ENCODE results near the gene IKZF4.

The IKZF4 gene

DNA sequence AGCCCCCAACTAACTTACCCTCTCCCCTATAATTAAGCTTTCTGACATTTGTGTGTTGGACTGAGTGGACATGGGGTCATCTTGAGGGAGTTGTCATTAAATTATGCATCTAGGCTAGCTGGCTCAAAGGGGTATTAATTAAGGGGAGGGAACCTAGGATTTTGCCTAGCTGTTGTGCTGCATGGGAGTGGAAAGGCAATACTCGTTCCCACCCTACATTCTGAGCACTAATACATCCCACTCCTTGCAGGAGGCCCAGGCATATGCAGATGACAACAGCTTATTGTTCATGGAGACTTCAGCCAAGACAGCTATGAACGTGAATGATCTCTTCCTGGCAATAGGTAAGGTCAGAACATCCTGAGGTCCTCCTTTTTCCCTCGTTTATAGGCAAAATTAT, 29.7 kb upstream of the IKZF4 start:
- Histone ChIP-seq H3K27me3 (ENCODE audit: control insufficient read depth, low read length) (no peaks in the 10 kb centered on the region), H3K9me3 (ENCODE audit: control insufficient read depth, insufficient read depth, low read length) (no peaks in the 10 kb centered on the region), H3K4me2 (ENCODE audit: low read length) (no peak overlapping the region), H3F3A (ENCODE audit: control insufficient read depth, insufficient read depth) (peaks cover 7% of the 10 kb centered on the region), H3K4me1 (ENCODE audit: control insufficient read depth, low read length) (0 out of 2 replicates have a peak, but pooled peaks cover 2% of the 10 kb centered on the region), H3K36me3 (ENCODE audit: control insufficient read depth, low read length) (peaks cover 40% of the 10 kb centered on the region), H3K79me2 (ENCODE audit: control insufficient read depth, low read length) (no peaks in the 10 kb centered on the region), H3K27ac (ENCODE audit: low read depth, low read length) (no peak overlapping the region), H3K9me2 (replicated peaks; ENCODE audit: control insufficient read depth, low read length) (no peaks in the 10 kb centered on the region), H3K4me3 (ENCODE audit: low read length) (no peak overlapping the region), H4K20me1 (ENCODE audit: control insufficient read depth, insufficient read depth, low read depth, low read length) (no peaks in the 10 kb centered on the region)
- no peak for TF ChIP-seq EZH2phosphoT487 (IDR thresholded peaks at IDR 0.05; ENCODE audit: borderline replicate concordance, low read length)
- TF ChIP-seq, protein P1, sequence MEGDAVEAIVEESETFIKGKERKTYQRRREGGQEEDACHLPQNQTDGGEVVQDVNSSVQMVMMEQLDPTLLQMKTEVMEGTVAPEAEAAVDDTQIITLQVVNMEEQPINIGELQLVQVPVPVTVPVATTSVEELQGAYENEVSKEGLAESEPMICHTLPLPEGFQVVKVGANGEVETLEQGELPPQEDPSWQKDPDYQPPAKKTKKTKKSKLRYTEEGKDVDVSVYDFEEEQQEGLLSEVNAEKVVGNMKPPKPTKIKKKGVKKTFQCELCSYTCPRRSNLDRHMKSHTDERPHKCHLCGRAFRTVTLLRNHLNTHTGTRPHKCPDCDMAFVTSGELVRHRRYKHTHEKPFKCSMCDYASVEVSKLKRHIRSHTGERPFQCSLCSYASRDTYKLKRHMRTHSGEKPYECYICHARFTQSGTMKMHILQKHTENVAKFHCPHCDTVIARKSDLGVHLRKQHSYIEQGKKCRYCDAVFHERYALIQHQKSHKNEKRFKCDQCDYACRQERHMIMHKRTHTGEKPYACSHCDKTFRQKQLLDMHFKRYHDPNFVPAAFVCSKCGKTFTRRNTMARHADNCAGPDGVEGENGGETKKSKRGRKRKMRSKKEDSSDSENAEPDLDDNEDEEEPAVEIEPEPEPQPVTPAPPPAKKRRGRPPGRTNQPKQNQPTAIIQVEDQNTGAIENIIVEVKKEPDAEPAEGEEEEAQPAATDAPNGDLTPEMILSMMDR (IDR thresholded peaks at IDR 0.05; ENCODE audit: low read depth, low read length, poor library complexity, severe bottlenecking): no peak

DNA sequence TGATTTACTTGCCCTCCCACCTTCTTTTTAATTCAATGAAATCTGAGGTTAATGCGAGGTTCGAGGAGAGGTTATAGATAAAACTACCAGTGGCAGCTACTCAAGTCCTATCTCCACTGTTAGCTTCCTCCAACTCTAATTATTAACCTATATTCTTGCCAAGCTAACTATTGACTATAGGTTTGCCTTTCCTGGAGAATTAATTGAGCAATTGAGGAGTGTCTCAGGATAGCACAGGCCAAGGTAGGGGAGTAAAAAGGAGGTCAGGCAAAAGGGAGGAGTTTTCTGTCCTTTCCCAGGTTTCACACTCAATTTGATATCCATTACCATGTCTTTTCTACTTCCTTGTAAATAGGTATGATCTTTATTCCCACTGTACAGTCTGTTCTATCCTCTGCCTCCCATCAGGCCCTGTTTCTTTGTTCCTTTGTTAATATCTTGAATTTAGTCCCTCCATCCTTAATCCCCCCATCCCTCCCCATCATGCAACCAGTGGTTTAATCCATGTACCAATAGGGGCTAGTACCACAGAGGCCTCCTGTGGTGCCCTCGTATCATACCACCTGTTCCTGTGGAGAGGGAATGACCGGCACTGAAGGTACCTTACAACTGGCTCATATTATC, 27.5 kb upstream of the IKZF4 start:
- H3K36me3 ChIP-seq (ENCODE audit: control insufficient read depth, low read length): peaks cover 40% of the 10 kb centered on the region
- no peak overlapping the region for H3K4me2 ChIP-seq (ENCODE audit: low read length)
- H3K4me3 ChIP-seq (ENCODE audit: low read length): no peak overlapping the region
- TF ChIP-seq, protein P1 (IDR thresholded peaks at IDR 0.05; ENCODE audit: low read depth, low read length, poor library complexity, severe bottlenecking): no peak
- no peak for TF ChIP-seq EZH2phosphoT487 (IDR thresholded peaks at IDR 0.05; ENCODE audit: borderline replicate concordance, low read length)
- H3K27ac ChIP-seq (ENCODE audit: low read depth, low read length): no peak overlapping the region
- H3F3A ChIP-seq (ENCODE audit: control insufficient read depth, insufficient read depth): peaks cover 7% of the 10 kb centered on the region
- no peaks in the 10 kb centered on the region for H3K9me2 ChIP-seq (replicated peaks; ENCODE audit: control insufficient read depth, low read length)
- no peaks in the 10 kb centered on the region for H4K20me1 ChIP-seq (ENCODE audit: control insufficient read depth, insufficient read depth, low read depth, low read length)
- H3K9me3 ChIP-seq (ENCODE audit: control insufficient read depth, insufficient read depth, low read length): no peaks in the 10 kb centered on the region
- peaks cover 13% of the 10 kb centered on the region for H3K27me3 ChIP-seq (ENCODE audit: control insufficient read depth, low read length)
- no peaks in the 10 kb centered on the region for H3K79me2 ChIP-seq (ENCODE audit: control insufficient read depth, low read length)
- H3K4me1 ChIP-seq (ENCODE audit: control insufficient read depth, low read length): peaks cover 9% of the 10 kb centered on the region

DNA sequence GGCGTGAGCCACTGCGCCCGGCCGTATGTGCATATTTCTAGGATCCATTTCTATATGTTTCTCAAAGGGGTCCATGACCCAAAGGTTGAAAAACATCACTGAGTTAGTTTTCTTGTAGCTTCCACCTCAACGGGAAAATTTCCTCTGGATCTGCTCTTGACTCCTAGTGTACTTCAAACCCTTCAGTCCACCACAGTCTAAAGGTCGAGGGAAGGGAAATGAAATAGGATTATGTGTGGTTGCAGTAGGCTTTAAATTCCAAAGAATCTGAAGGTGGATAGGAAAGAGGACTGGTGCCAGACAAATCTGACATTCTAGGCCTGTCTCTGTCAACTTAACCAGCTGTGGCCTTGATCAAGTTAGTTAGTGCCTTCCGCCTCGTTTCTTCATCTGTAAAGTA, 25.5 kb upstream of the IKZF4 start:
- no peak overlapping the region for H3K27ac ChIP-seq (ENCODE audit: low read depth, low read length)
- no peaks in the 10 kb centered on the region for H3K9me2 ChIP-seq (replicated peaks; ENCODE audit: control insufficient read depth, low read length)
- H3K4me2 ChIP-seq (ENCODE audit: low read length): no peak overlapping the region
- no peaks in the 10 kb centered on the region for H3K79me2 ChIP-seq (ENCODE audit: control insufficient read depth, low read length)
- H3F3A ChIP-seq (ENCODE audit: control insufficient read depth, insufficient read depth): peaks cover 7% of the 10 kb centered on the region
- peaks cover 9% of the 10 kb centered on the region for H3K4me1 ChIP-seq (ENCODE audit: control insufficient read depth, low read length)
- no peak overlapping the region for H3K4me3 ChIP-seq (ENCODE audit: low read length)
- no peaks in the 10 kb centered on the region for H4K20me1 ChIP-seq (ENCODE audit: control insufficient read depth, insufficient read depth, low read depth, low read length)
- H3K9me3 ChIP-seq (ENCODE audit: control insufficient read depth, insufficient read depth, low read length): no peaks in the 10 kb centered on the region
- no peak for TF ChIP-seq EZH2phosphoT487 (IDR thresholded peaks at IDR 0.05; ENCODE audit: borderline replicate concordance, low read length)
- TF ChIP-seq, protein P1 (IDR thresholded peaks at IDR 0.05; ENCODE audit: low read depth, low read length, poor library complexity, severe bottlenecking): no peak
- H3K27me3 ChIP-seq (ENCODE audit: control insufficient read depth, low read length): peaks cover 13% of the 10 kb centered on the region
- peaks cover 31% of the 10 kb centered on the region for H3K36me3 ChIP-seq (ENCODE audit: control insufficient read depth, low read length)

All from DOHH2 (cell line).